GM23248 (cell line): ENCODE data around the gene C1orf35. TPM values are rescaled to one million over a fixed set of nuclear protein-coding genes. Genes with fewer than 3 reads are reported as not detected.
A peak's percentile ranks its signal among the peaks of the same experiment; 100 is the strongest.

Experiments
- DNase-seq: peaks from one replicate; pipeline ENCODE4 v3.0.0-alpha.2; 2015
- H2AFZ ChIP-seq: fragments of 200-600 bp; sonication (generic); 2 replicates; pipeline ENCODE4 v1.6.1; 2016; ENCODE audit warnings: antibody characterized with exemption
- H3F3A ChIP-seq: fragments of 200-600 bp; sonication (generic); 2 replicates; pipeline ENCODE4 v1.6.1; 2016; ENCODE audit warnings: mild to moderate bottlenecking, antibody characterized with exemption, mixed run types; ENCODE audit not compliant: insufficient read depth
- H3K27ac ChIP-seq: fragments of 200-600 bp; sonication (generic); 2 replicates; pipeline ENCODE4 v1.5.1; 2016; ENCODE audit warnings: mild to moderate bottlenecking
- H3K27me3 ChIP-seq: fragments of 200-600 bp; sonication (generic); replicated peaks from 2 replicates; pipeline ENCODE4 v1.6.1; 2016; ENCODE audit warnings: mild to moderate bottlenecking; ENCODE audit not compliant: insufficient read depth
- H3K36me3 ChIP-seq: fragments of 200-600 bp; sonication (generic); 2 replicates; pipeline ENCODE4 v1.6.1; 2016; ENCODE audit warnings: low read depth, mild to moderate bottlenecking
- H3K4me1 ChIP-seq: fragments of 200-600 bp; sonication (generic); 2 replicates; pipeline ENCODE4 v1.6.1; 2016; ENCODE audit warnings: mild to moderate bottlenecking; ENCODE audit not compliant: insufficient read depth
- H3K4me2 ChIP-seq: fragments of 200-600 bp; sonication (generic); one replicate; pipeline ENCODE4 v1.6.1; 2016; ENCODE audit warnings: mild to moderate bottlenecking; ENCODE audit not compliant: unreplicated experiment
- H3K4me3 ChIP-seq: fragments of 200-600 bp; sonication (generic); 2 replicates; pipeline ENCODE4 v1.5.1; 2016; ENCODE audit warnings: mild to moderate bottlenecking
- H3K79me2 ChIP-seq: fragments of 200-600 bp; sonication (generic); 2 replicates; pipeline ENCODE4 v1.6.1; 2016; ENCODE audit warnings: mild to moderate bottlenecking; ENCODE audit not compliant: insufficient read depth
- H3K9ac ChIP-seq: fragments of 200-600 bp; sonication (generic); 2 replicates; pipeline ENCODE4 v1.6.1; 2016; ENCODE audit warnings: mild to moderate bottlenecking
- H3K9me2 ChIP-seq: fragments of 200-600 bp; sonication (generic); 2 replicates; pipeline ENCODE4 v1.6.1; 2016; ENCODE audit warnings: mixed run types, mild to moderate bottlenecking, moderate library complexity; ENCODE audit not compliant: insufficient read depth
- H3K9me3 ChIP-seq: fragments of 200-600 bp; sonication (generic); one replicate; pipeline ENCODE4 v1.6.1; 2017; ENCODE audit warnings: low read depth
- H4K20me1 ChIP-seq: fragments of 200-600 bp; sonication (generic); 2 replicates; pipeline ENCODE4 v1.6.0; 2016; ENCODE audit not compliant: insufficient read depth
- EZH2 ChIP-seq: fragments of 200-600 bp; sonication (generic); IDR thresholded peaks from 2 replicates; pipeline ENCODE4 v1.6.1; 2018; ENCODE audit warnings: antibody characterized with exemption, mild to moderate bottlenecking; ENCODE audit not compliant: insufficient read depth, poor library complexity, severe bottlenecking
- EZH2phosphoT487 ChIP-seq: fragments of 200-600 bp; sonication (generic); IDR thresholded peaks from 2 replicates; pipeline ENCODE4 v1.6.1; 2018; ENCODE audit warnings: antibody characterized with exemption, moderate library complexity, mild to moderate bottlenecking, low read depth; ENCODE audit not compliant: insufficient read depth
- WGBS, 2 experiments: methylation state at CpG; one replicate each; pipeline ENCODE4 v1.1.6; 2015 to 2017; ENCODE audit warnings: low lambda C conversion rate in 2 of 2, low coverage in 1 of 2; ENCODE audit errors: missing lambda C conversion rate in 2 of 2; 5-methylcytosine and 5-hydroxymethylcytosine counted together
- in situ Hi-C: fragments of 300-500 bp; cut with MboI; formaldehyde crosslinking; loops from 2 replicates; pipeline ENCODE4 v1.15.0; 2020
- polyA plus RNA-seq: library from polyadenylated mRNA; unstranded; fragments of >200 nt; fragmentation: Nextera tagmentation; extraction: Ambion mirVana; gene quantifications from 2 replicates; pipeline ENCODE4 v1.2.1, GENCODE V29; 2016
- total RNA-seq: library from RNA; depleted of rRNA; stranded (reverse); fragments of >200 nt; shearing (Covaris generic); gene quantifications from 2 replicates; pipeline ENCODE4 v1.2.3, GENCODE V29; 2014

The C1orf35 gene
- total and polyA plus RNA-seq, 2 experiments from 2014 or later: 11.6 to 19.9 TPM

GRCh38 chr1:228095938-228096337 lies 7.2 kb downstream of the C1orf35 start:
- Histone ChIP-seq H3K27me3 (no peaks in the 10 kb centered on the region), H3F3A (peaks cover 42% of the 10 kb centered on the region), H3K9me2 (no peaks in the 10 kb centered on the region), H3K9ac (no peak overlapping the region), H3K79me2 (peaks cover 100% of the 10 kb centered on the region), H3K36me3 (peaks cover 20% of the 10 kb centered on the region; the same call in 1 of the 2 replicates), H4K20me1 (peaks cover 56% of the 10 kb centered on the region), H3K27ac (peak overlapping the region; percentile 36), H3K4me2 (no peak overlapping the region), H3K4me3 (no peak overlapping the region), H3K4me1 (peaks cover 24% of the 10 kb centered on the region), H3K9me3 (no peaks in the 10 kb centered on the region), H2AFZ (no peak overlapping the region)
- in situ Hi-C loops: no loop called here
- WGBS, 2 experiments: 73 to 75% methylated on average over 8 of the region's 8 CpGs
- TF ChIP-seq EZH2: no peak
- no peak for TF ChIP-seq EZH2phosphoT487
- DNase-seq: peak; percentile 60

- TF ChIP-seq EZH2 (no peak), EZH2phosphoT487 (no peak)
- in situ Hi-C loops: no loop called here
- Histone ChIP-seq H3F3A (peaks cover 40% of the 10 kb centered on the region), H2AFZ (no peak overlapping the region), H3K4me3 (no peak overlapping the region), H3K4me1 (peaks cover 31% of the 10 kb centered on the region), H3K79me2 (peaks cover 100% of the 10 kb centered on the region), H3K4me2 (no peak overlapping the region), H3K9me3 (no peaks in the 10 kb centered on the region), H3K9ac (no peak overlapping the region), H4K20me1 (peaks cover 64% of the 10 kb centered on the region), H3K27ac (peak overlapping the region; percentile 36; the same call in 1 of the 2 replicates), H3K9me2 (no peaks in the 10 kb centered on the region), H3K36me3 (peaks cover 20% of the 10 kb centered on the region; the same call in 1 of the 2 replicates), H3K27me3 (no peaks in the 10 kb centered on the region)
- DNase-seq: no peak
- WGBS, 2 experiments: 100% methylated on average over 4 of the region's 4 CpGs
These were observed 8.0 kb downstream of the C1orf35 start for GRCh38 chr1:228095161-228095560.

GRCh38 chr1:228094432-228095016 lies 8.6 kb downstream of the C1orf35 start:
- peaks cover 38% of the 10 kb centered on the region for H3K4me1 ChIP-seq
- no peak overlapping the region for H3K4me2 ChIP-seq
- no peak for DNase-seq
- TF ChIP-seq EZH2phosphoT487: no peak
- TF ChIP-seq EZH2: no peak
- no peaks in the 10 kb centered on the region for H3K9me2 ChIP-seq
- no peak overlapping the region for H3K4me3 ChIP-seq
- WGBS, 2 experiments: 94 to 96% methylated on average over 13 of the region's 13 CpGs
- no peaks in the 10 kb centered on the region for H3K9me3 ChIP-seq
- peaks cover 70% of the 10 kb centered on the region for H4K20me1 ChIP-seq
- H3K9ac ChIP-seq: no peak overlapping the region
- H2AFZ ChIP-seq: no peak overlapping the region
- peaks cover 37% of the 10 kb centered on the region for H3F3A ChIP-seq
- no peak overlapping the region for H3K27ac ChIP-seq
- peaks cover 19% of the 10 kb centered on the region; the same call in 1 of the 2 replicates for H3K36me3 ChIP-seq
- in situ Hi-C loops: no loop called here
- peaks cover 100% of the 10 kb centered on the region for H3K79me2 ChIP-seq
- no peaks in the 10 kb centered on the region for H3K27me3 ChIP-seq

GRCh38 chr1:228093050-228093906 lies 9.8 kb downstream of the C1orf35 start:
- in situ Hi-C loops: no loop called here
- H3K4me1 ChIP-seq: peaks cover 50% of the 10 kb centered on the region
- H3K79me2 ChIP-seq: peaks cover 100% of the 10 kb centered on the region
- no peak overlapping the region for H3K4me2 ChIP-seq
- no peaks in the 10 kb centered on the region for H3K9me3 ChIP-seq
- TF ChIP-seq EZH2phosphoT487 (no peak), EZH2 (no peak)
- H3K9me2 ChIP-seq: no peaks in the 10 kb centered on the region
- no peaks in the 10 kb centered on the region for H3K27me3 ChIP-seq
- H2AFZ ChIP-seq: no peak overlapping the region
- H4K20me1 ChIP-seq: peaks cover 78% of the 10 kb centered on the region
- H3K36me3 ChIP-seq: peaks cover 12% of the 10 kb centered on the region; the same call in 1 of the 2 replicates
- no peak for DNase-seq
- no peak overlapping the region for H3K9ac ChIP-seq
- peaks cover 36% of the 10 kb centered on the region for H3F3A ChIP-seq
- 94 to 95% methylated on average over 20 of the region's 20 CpGs for WGBS, 2 experiments
- no peak overlapping the region for H3K4me3 ChIP-seq
- no peak overlapping the region for H3K27ac ChIP-seq
